Globus pallidus (tissue), 1 donor: Measurements from ENCODE around the gene GTF3C6.
"Not testable (repeated sequence)": the region's sequence is repeated elsewhere in the genome, so short reads cannot be mapped to it uniquely, and the experiment has no call there.

Experiments used
- DNase-seq: peaks from one replicate; pipeline ENCODE4 v3.0.0-alpha.2; 2015; ENCODE audit warnings: low spot score

Gene GTF3C6, protein sequence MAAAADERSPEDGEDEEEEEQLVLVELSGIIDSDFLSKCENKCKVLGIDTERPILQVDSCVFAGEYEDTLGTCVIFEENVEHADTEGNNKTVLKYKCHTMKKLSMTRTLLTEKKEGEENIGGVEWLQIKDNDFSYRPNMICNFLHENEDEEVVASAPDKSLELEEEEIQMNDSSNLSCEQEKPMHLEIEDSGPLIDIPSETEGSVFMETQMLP

GRCh38 chr6:110958329-110959192, at the start of gene GTF3C6:
GTF3C6 (plus strand) TSS chr6:110958706; CDS start chr6:110958770, 64 bp downstream.
- DNase-seq: peak; percentile 93

- no peak for DNase-seq
These were observed 27.7 kb upstream of the GTF3C6 start for GRCh38 chr6:110930781-110931180.

GRCh38 chr6:110933912-110934311, 24.6 kb upstream of the GTF3C6 start:
- no peak for DNase-seq

GRCh38 chr6:110934381-110934898, 24.1 kb upstream of the GTF3C6 start:
- no peak for DNase-seq

GRCh38 chr6:110935171-110935570, 23.3 kb upstream of the GTF3C6 start:
- no peak for DNase-seq

DNA sequence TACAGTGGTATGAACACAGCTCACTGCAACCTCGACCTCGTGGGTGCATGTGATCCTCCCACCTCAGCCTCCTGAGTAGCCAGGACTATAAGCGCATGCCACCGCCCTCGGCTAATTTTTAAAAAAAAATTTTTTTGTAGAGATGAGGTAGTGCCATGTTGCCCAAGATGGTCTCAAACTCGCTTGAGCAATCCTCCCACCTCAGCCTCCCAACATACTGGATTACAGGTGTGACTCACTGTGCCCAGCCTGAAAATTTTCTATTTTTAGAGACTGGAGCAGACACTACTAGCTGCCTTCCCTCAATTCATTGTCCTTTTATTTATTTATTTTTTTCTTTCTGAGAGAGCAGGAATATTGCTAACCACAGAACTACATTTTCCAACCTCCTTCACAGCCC, 20.3 kb upstream of the GTF3C6 start:
- no peak for DNase-seq

GRCh38 chr6:110939429-110940200, 18.9 kb upstream of the GTF3C6 start:
- no peak for DNase-seq

- DNase-seq: no peak
These were observed 13.8 kb upstream of the GTF3C6 start for GRCh38 chr6:110944681-110945151.

GRCh38 chr6:110946498-110946897, 12.0 kb upstream of the GTF3C6 start:
- DNase-seq: no peak

GRCh38 chr6:110949679-110950285, 8.7 kb upstream of the GTF3C6 start:
- DNase-seq: peak; percentile 36

DNA sequence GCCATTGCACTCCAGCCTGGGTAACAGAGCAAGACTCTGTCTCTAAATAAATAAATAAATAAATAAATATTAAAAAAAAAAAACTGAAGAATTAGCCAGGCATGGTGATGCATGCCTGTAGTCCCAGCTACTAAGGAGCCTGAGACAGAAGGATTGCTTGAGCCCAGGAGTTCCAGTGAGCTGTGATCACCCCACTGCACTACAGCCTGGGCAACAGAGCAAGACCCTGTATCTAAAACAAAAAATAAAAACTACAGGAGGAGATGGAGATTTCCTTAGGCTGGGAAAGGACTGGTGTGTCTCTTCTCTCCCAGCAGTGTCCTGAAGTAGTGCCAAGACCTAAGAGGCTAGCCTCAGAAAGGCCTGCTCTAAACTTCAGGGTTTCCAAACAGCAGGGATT, 8.1 kb upstream of the GTF3C6 start:
- no peak for DNase-seq

- DNase-seq: no peak
These were observed 7.5 kb upstream of the GTF3C6 start for GRCh38 chr6:110951008-110951407.

GRCh38 chr6:110951986-110952794, 6.3 kb upstream of the GTF3C6 start:
- DNase-seq: no peak

DNA sequence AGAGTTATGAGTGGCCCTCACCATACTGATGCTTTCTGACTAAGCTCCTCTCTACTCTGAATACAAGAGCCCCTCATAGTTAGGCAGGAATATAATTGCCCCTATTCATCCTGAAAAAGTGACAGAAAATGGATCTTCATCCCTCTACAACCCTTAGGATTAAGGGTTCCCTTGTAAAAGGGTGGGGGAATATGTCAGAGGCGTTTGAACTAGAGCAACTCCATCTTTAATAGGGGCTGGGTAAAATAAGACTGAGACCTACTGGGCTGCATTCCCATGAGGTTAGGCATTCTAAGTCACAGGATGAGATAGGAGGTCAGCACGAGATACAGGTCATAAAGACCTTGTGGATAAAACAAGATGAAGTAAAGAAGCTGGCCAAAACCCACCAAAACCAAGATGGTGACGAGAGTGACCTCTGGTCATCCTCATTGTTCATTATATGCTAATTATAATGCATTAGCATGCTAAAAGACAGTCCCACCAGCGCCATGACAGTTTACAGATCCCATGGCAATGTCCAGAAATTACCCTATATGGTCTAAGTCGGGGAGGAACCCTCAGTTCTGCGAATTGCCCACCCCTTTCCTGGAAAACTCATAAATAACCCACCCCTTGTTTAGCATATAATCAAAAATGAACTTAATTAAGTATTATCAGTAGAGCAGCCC, 4.7 kb upstream of the GTF3C6 start:
- no peak for DNase-seq

DNA sequence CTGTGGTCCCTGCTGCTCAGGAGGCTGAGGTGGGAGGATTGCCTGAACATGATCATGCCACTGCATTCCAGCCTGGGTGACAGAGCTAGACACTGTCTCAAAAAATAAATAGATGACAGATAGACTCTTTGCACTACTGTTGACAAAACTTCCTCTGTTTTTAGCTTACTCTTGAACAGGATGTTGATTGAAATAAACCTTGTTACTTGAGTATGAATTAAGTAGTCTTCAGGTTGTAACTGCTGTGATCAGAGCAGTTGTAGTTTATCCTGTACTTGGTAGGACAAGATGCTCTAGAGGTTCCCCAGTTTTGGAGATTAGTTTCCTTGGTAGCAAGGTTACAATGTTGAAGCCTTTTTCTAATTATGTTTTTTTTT, 1.5 kb downstream of the GTF3C6 start:
- no peak for DNase-seq

GRCh38 chr6:110962636-110963035, 4.1 kb downstream of the GTF3C6 start:
- not testable (repeated sequence) for DNase-seq

DNA sequence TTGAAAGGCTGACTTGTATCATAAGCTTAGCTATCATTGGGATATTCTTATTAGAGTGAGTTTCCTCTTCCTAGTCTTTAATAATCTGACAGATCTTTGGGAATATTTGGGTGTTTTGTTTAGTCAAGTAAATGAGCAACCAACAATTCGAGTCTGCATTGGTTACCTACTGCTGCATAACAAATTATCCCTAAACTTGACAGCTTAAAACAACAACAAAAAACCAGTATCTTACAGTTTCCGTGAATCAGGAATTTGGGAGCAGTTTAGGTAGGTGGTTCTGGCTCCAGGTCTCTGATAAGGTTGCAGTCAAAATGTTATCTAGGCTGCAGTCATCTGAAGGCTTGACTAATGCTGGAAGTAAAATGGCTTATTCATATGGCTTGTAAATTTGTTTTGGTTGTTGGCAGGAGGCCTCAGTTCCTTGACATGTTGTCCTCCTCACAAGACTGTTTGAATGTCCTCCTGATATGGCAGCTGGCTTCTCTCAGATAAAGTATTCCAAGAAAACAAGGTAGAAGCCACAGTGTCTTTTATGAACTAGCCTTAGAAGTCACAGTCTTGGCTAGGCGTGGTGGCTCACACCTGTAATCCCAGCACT, 7.2 kb downstream of the GTF3C6 start:
- no peak for DNase-seq

GRCh38 chr6:110968661-110969060, 10.2 kb downstream of the GTF3C6 start:
- not testable (repeated sequence) for DNase-seq

DNA sequence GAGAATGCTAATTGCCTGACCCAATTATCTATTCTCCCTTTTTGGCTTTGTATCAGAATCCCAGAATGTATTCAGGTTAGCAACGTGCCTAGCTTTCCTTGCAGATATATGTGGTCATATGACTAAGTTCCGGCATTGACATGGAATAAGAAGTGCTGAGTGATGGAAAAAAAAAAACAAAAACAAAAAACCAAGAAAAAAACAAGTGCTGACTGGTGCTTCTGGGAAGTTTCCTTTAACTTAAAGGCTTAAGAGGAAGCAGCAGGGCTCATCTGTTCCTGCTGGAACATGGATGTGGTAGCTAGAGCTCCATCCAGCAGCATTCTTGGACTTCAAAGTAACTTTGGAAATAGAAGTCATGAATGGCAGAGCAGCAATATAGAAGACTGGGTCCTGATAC, 13.0 kb downstream of the GTF3C6 start:
- DNase-seq: no peak

GRCh38 chr6:110976575-110976974, 18.1 kb downstream of the GTF3C6 start:
- no peak for DNase-seq
